Endodermal cell (in vitro differentiated cells): ENCODE results near the gene CXCL11. TPM values are rescaled to one million over a fixed set of nuclear protein-coding genes. Genes with fewer than 3 reads are reported as not detected.

Experiments used
- DNase-seq: peaks from one replicate; pipeline ENCODE4 v3.0.0-alpha.2; 2017
- H3K27ac ChIP-seq: 2 replicates; pipeline ENCODE4 v1.5.1; 2013; ENCODE audit warnings: mild to moderate bottlenecking, low read depth, low read length, moderate library complexity
- H3K27me3 ChIP-seq: 2 replicates; pipeline ENCODE4 v1.6.1; 2013; ENCODE audit warnings: mild to moderate bottlenecking, low read length, moderate library complexity; ENCODE audit not compliant: insufficient read depth, control insufficient read depth, poor library complexity, severe bottlenecking
- H3K36me3 ChIP-seq: 2 replicates; pipeline ENCODE4 v1.7.0; 2013; ENCODE audit warnings: mild to moderate bottlenecking, low read length, moderate library complexity; ENCODE audit not compliant: control insufficient read depth, insufficient read depth
- H3K4me1 ChIP-seq: one replicate; pipeline ENCODE4 v1.7.0; 2013; ENCODE audit warnings: low read length; ENCODE audit not compliant: control insufficient read depth, insufficient read depth
- H3K4me3 ChIP-seq: 2 replicates; pipeline ENCODE4 v1.5.1; 2013; ENCODE audit warnings: mild to moderate bottlenecking, low read length, moderate library complexity
- H3K9ac ChIP-seq: 2 replicates; pipeline ENCODE4 v1.6.1; 2013; ENCODE audit warnings: mild to moderate bottlenecking, low read length, moderate library complexity; ENCODE audit not compliant: poor library complexity, severe bottlenecking; ENCODE audit errors: extremely low read depth
- H3K9me3 ChIP-seq: 2 replicates; pipeline ENCODE4 v1.6.1; 2013; ENCODE audit warnings: mild to moderate bottlenecking, low read length, moderate library complexity; ENCODE audit not compliant: control insufficient read depth
- H3K27ac Mint-ChIP-seq: 2 replicates; pipeline ENCODE4 v1.8.0; 2020; ENCODE audit warnings: mixed read lengths
- H3K27me3 Mint-ChIP-seq: 2 replicates; pipeline ENCODE4 v1.8.0; 2021; ENCODE audit warnings: mild to moderate bottlenecking, mixed read lengths; ENCODE audit not compliant: insufficient read depth
- H3K36me3 Mint-ChIP-seq: 2 replicates; pipeline ENCODE4 v1.8.0; 2020; ENCODE audit warnings: low read depth, mixed read lengths
- H3K4me1 Mint-ChIP-seq: 2 replicates; pipeline ENCODE4 v1.8.0; 2020; ENCODE audit warnings: mixed read lengths
- H3K4me3 Mint-ChIP-seq: 2 replicates; pipeline ENCODE4 v1.8.0; 2020; ENCODE audit warnings: mild to moderate bottlenecking, moderate library complexity, mixed read lengths
- H3K9me3 Mint-ChIP-seq: 2 replicates; pipeline ENCODE4 v1.8.0; 2020; ENCODE audit warnings: mild to moderate bottlenecking, mixed read lengths
- CTCF ChIP-seq: fragments of 200-600 bp; sonication (generic); conservative IDR thresholded peaks from 2 replicates; pipeline ENCODE4 v1.5.0; 2021; ENCODE audit warnings: antibody characterized with exemption, mild to moderate bottlenecking
- WGBS, 2 experiments: methylation state at CpG; one replicate each; pipeline versions ENCODE4 v1.1.5 to v1.1.7; 2013; ENCODE audit warnings: missing lambda C conversion rate in 2 of 2, mixed read lengths in 1 of 2; ENCODE audit not compliant: insufficient coverage in 1 of 2, insufficient read length in 1 of 2; 5-methylcytosine and 5-hydroxymethylcytosine counted together
- total RNA-seq, 2 donors: library from RNA; stranded (reverse); fragmentation: NEBNext Ultra II Directional in 1 of 2; extraction: Animal tissue kit (Norgen Biotek cat#: 25700) in 1 of 2; gene quantifications; 2 replicates in 1 of 2; 3 replicates in 1 of 2; pipeline ENCODE4 v1.2.1, GENCODE V29; 2021

The CXCL11 gene
- total RNA-seq, 2 donors from 2014 or later: not detected

GRCh38 chr4:76013540-76013939 lies 22.3 kb downstream of the CXCL11 start:
- H3K9ac ChIP-seq: no peak overlapping the region
- Mint-ChIP-seq H3K27me3 (no peaks in the 10 kb centered on the region), H3K27ac (no peak overlapping the region), H3K4me3 (no peak overlapping the region), H3K9me3 (no peaks in the 10 kb centered on the region), H3K36me3 (no peaks in the 10 kb centered on the region), H3K4me1 (peaks cover 41% of the 10 kb centered on the region)
- no peaks in the 10 kb centered on the region for H3K9me3 ChIP-seq
- 43 to 60% methylated on average over 1 of the region's 1 CpG for WGBS, 2 experiments
- H3K27me3 ChIP-seq: no peaks in the 10 kb centered on the region
- H3K36me3 ChIP-seq: no peaks in the 10 kb centered on the region
- no peak overlapping the region for H3K27ac ChIP-seq
- no peak overlapping the region for H3K4me3 ChIP-seq
- no peak for DNase-seq
- peaks cover 5% of the 10 kb centered on the region for H3K4me1 ChIP-seq
- TF ChIP-seq CTCF: no peak

DNA sequence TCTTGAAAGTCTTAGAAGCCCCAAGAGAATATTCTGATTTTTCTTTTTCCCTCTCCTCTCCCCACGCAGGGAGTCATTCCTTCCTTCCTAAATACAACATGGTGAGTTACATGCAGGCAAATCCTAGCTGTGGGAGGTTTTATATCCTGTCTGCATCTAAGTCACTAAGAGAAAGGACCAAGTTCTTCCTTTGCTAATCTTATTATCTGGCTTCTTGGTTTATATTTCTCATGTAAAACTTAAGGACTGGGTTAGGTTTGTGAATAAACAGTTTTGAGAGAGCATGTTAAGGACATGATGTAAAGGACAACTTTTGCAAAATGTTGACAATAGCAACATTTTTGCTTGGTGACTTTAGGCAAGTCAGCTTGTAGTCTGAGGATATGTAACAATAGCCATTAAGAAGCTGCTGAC lies 23.5 kb downstream of the CXCL11 start:
- TF ChIP-seq CTCF: no peak
- no peaks in the 10 kb centered on the region for H3K36me3 Mint-ChIP-seq
- DNase-seq: no peak
- WGBS, 2 experiments: 22% methylated on average over 1 of the region's 1 CpG; no CpG with 5 or more reads in 1 of the 2 experiments
- no peaks in the 10 kb centered on the region for H3K27me3 Mint-ChIP-seq
- Histone ChIP-seq H3K27me3 (no peaks in the 10 kb centered on the region), H3K36me3 (no peaks in the 10 kb centered on the region), H3K27ac (peak overlapping the region; percentile 61), H3K4me1 (peaks cover 5% of the 10 kb centered on the region), H3K4me3 (no peak overlapping the region), H3K9ac (no peak overlapping the region), H3K9me3 (no peaks in the 10 kb centered on the region)
- peak overlapping the region; percentile 13 for H3K27ac Mint-ChIP-seq
- peaks cover 41% of the 10 kb centered on the region for H3K4me1 Mint-ChIP-seq
- no peak overlapping the region for H3K4me3 Mint-ChIP-seq
- H3K9me3 Mint-ChIP-seq: no peaks in the 10 kb centered on the region

- Mint-ChIP-seq H3K36me3 (no peaks in the 10 kb centered on the region), H3K4me3 (no peak overlapping the region), H3K4me1 (peaks cover 41% of the 10 kb centered on the region), H3K9me3 (no peaks in the 10 kb centered on the region), H3K27ac (peak overlapping the region; percentile 13), H3K27me3 (no peaks in the 10 kb centered on the region)
- WGBS, 2 experiments: 75 to 80% methylated on average over 10 to 13 of the region's 13 CpGs
- H3K36me3 ChIP-seq: no peaks in the 10 kb centered on the region
- H3K9ac ChIP-seq: no peak overlapping the region
- H3K4me1 ChIP-seq: peaks cover 4% of the 10 kb centered on the region
- no peak overlapping the region for H3K4me3 ChIP-seq
- H3K27ac ChIP-seq: peak overlapping the region; percentile 61
- H3K27me3 ChIP-seq: no peaks in the 10 kb centered on the region
- H3K9me3 ChIP-seq: no peaks in the 10 kb centered on the region
- no peak for TF ChIP-seq CTCF
- peak; percentile 56 for DNase-seq
These were observed 24.0 kb downstream of the CXCL11 start for GRCh38 chr4:76011700-76012387.
